Endometrial microvascular endothelial cells (primary cell): ENCODE measurements around the gene OSBPL10. TPM values are rescaled to one million over a fixed set of nuclear protein-coding genes. Genes with fewer than 3 reads are reported as not detected.

Source experiments
- in situ Hi-C: cut with HindIII; loops from 2 replicates; pipeline ENCODE4 v1.10.0; 2017; ENCODE audit warnings: low sequenced_read_pairs, low pct_unique_long_range_greater_than_20kb; ENCODE audit errors: inconsistent ontology term
- total RNA-seq: library from RNA; depleted of rRNA; stranded (reverse); fragments of >200 nt; gene quantifications from one replicate; pipeline ENCODE4 v1.2.3, GENCODE V29; 2015; ENCODE audit errors: inconsistent ontology term

Gene OSBPL10
- total RNA-seq, 1 donor from 2014 or later = 23.3 TPM

DNA sequence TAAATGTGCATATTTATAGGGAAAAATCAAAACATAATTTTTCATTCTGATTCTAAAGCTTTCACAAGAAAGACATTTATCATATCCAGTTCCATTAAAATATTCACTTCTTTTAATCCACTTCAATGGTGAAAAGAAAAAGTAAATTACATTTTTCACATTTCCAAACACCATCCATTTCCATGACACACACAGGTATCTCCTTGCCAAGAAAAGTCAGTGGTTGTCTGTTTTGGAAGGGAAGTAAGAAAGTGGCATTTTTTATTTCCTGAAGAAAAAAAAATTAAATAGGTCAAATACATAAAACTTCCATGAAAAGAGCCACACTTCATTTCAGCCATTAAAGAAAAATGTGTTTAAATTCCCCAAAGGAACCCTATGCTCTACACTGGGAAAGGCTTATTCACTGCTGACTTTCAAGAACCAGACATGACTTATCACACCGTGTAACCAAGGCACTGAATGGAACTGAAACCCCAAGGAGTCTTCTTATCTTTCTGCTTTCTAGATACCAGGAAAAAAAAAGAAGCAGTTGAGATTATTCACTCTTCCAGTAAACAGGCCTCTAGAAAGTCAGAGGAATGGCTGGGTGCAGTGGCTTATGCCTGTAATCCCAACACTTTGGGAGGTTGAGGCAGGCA is 44.5 kb downstream of the OSBPL10 start:
- in situ Hi-C loops = no loop called here

DNA sequence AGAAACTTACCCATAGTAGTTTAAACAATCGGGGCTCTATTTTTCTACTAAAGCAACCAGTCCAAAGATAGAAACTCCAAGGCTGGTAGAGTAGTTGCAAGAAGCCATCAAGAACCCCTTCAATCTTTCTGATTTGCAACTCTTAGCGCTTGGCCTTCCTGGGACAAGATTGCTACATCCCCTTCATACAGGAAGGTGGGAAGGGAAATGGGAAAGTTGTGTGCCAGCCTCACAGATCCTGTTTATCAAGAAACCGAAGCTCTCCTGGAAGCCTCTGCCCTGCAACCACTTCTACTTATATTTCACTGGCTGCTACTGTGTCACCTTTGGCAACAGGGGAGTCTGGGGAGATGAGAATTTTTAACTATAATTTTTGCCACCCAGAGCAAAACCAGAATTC is 46.2 kb downstream of the OSBPL10 start:
- in situ Hi-C loops = no loop called here

DNA sequence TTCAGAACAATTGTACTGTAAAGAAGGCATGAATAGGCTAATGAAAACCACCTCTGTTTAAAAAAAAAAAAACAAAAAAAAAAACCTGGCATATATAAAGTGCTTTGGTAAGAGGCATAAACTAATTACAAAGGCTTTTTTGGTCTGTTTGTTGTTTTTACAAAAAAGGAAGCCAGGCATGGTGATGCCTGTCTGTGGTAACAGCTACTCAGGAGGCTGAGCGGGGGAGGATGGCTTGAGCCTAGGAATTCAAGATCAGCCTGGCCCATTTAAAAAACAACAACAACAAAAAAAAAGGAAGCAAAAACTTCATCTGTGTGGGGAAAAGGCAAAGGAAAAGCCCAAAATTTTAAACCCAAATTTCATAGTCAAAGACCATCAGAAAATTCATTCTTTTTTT is 47.0 kb downstream of the OSBPL10 start:
- in situ Hi-C loops = no loop called here

DNA sequence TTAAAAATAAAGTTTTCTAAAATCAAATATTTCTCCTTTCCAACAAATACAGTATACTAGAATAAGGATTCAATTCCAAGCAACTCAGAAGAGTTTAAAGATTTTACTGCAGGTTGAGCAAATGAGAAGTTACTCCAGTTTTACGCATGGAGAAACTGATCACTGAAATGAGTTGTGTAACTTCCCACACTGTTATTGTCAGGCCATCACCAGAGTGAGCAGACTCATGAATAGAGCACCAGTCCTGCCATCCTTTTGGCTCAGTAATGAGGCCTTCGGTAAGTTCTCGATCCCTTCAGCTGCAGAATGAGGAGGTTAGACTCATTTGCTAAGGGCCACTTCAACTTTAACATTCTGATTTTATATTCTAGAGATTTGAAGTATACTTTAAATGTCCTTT is 48.1 kb downstream of the OSBPL10 start:
- in situ Hi-C loops = no loop called here

- in situ Hi-C loops = no loop called here
These were observed 51.1 kb downstream of the OSBPL10 start for GRCh38 chr3:31929826-31930502.

DNA sequence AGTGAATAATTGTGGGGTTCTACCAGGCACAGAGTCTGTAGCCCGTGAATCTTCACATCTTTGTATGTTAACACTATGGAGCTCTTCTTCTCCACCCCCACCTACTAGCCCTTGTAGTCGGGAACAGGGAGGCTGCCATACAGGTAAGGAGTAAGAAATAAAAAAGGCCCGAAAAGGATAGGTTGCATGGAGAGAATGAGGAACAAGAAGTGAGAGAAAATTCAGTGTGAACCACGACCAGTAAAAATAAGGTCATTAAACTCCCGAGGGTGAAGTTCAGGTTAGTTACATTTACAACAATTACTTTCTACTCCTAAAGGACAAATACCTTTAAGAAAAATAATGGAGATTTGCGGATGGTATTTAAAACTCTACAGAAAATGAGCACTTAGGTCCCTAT is 53.3 kb downstream of the OSBPL10 start:
- in situ Hi-C loops = no loop called here

GRCh38 chr3:31926543-31926942 is 54.5 kb downstream of the OSBPL10 start:
- in situ Hi-C loops = no loop called here

GRCh38 chr3:31925271-31925630 is 55.8 kb downstream of the OSBPL10 start:
- in situ Hi-C loops = no loop called here

GRCh38 chr3:31924610-31925270 is 56.3 kb downstream of the OSBPL10 start:
- in situ Hi-C loops = no loop called here

DNA sequence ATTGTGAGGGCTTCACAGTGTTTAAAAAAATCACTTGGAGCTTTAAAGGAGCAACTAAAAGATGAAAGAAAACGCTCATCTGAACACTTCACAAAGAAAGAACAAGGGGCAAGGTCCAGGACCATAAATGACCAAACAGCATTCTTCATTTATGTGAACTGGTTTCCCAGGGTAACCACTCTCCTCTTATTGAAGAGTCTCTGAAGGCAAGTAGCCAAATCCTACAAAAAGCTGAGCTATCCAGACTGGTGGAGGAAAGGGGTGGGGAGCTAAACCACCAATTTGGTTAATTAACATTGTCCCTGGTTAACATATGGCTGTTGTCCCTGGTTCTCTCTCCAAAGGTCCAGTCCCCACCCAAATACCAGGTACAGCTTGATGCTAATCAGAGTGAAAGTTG is 58.1 kb downstream of the OSBPL10 start:
- in situ Hi-C loops = no loop called here

DNA sequence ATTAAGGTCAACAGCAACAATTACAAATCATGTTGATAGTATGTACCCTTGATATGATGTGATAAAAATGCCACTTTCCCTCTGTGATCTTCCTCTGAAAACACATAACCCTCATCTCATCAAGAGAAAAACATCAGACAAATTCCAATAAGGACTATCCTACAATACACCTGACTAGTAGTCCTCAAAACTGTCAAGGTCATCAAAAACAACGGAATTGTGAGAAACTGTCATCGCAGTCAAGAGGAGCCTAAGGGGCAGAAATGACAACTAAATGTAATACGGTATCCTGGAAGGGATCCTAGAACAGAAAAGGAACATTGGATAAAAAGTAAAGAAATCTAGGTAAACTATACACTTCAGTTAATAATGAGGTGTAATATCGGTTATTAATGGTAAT is 59.2 kb downstream of the OSBPL10 start:
- in situ Hi-C loops = no loop called here

- in situ Hi-C loops = no loop called here
These were observed 60.8 kb downstream of the OSBPL10 start for GRCh38 chr3:31920310-31920709.

DNA sequence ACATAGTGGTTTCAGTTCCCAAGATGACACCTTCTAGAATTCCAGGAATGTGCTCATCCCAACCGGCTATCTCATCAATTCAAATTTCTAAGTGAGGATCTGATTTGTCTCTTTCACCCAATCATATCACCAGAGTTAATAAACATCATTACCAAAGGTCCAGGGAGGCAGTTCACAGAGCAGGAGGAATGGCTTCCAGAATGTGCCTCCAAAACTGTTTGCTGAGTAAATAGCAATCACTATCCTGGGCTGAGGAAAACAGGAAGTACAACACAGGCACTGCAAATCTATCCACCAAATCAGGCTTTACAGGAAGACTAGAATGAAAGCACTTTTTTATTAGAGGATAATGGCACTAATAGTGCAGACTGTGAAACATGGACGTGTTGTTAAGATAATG is 61.5 kb downstream of the OSBPL10 start:
- in situ Hi-C loops = no loop called here

DNA sequence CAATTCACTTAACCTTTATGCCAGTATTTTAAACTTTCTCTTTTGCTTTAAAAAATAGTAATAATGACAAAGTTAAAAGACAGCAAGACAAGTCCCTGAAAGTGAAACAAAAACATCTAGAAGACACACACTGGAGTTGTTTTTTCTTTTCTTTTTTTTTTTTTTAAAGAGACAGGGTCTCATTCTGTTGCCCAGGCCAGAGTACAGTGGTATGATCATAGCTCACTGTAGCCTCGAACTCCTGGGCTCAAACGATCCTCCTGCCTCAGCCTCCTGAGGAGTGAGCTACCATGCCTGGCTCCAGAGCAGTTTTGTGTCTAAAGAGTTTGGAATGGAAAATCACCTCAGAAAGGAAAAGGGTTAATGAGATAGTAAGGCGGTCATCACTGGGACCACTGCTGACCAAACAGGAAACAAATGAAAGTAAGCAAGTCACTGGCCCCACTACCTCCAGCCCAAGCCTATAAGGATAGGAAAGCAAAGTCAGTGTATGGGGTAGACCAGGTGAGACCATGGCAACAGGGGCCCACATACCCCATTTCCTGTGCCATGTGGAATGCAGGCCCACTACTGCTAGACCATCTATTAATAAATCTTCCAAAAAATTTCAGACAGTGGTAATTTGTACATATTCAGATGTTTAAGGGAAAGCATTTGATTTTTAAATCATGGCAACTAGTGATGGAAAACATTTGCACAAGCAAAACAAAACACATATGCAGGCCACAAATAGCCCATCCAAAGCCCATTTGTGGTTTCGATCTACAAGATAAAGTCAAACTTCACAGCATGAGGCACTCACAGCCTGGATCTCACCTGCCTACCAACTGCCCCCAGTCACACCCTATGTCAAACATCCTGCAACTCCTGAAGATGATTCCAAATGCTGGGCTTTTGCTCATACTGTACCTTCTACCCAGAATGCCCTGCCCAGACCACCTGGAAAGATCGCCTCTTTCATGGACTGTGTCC is 62.6 kb downstream of the OSBPL10 start:
- in situ Hi-C loops = no loop called here

DNA sequence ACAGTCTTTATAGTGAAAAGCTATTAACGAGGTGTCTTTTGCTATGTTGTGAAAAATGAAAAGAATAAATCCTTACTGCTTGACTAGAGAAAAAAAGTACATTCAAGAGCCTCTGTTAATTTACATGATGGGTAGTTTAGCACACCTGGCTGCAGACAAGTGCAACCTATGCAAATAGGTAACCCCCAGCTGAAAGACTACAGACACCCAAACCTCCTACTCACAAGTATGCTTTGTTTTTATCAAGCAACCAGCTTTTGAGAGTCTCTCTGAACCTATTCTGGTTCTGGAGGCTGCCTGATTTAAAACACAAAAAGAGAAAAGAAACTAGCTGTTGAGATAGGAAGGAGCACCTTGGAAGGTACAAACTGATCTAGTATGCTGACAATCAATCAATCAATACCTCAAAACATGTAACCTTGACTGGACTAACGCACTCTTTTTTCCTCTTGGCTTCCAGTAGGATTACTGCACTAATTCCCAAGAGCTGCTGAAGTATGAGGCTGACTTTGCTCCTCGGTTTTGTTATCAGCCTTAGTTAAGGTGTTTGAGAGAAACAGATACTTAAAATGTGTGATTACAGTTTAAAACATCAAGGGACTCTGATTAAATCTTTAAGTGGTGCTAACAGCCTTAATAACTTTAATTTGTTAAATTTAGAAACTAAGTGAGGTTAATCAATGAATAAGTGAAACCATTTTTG is 63.6 kb downstream of the OSBPL10 start:
- in situ Hi-C loops = no loop called here

DNA sequence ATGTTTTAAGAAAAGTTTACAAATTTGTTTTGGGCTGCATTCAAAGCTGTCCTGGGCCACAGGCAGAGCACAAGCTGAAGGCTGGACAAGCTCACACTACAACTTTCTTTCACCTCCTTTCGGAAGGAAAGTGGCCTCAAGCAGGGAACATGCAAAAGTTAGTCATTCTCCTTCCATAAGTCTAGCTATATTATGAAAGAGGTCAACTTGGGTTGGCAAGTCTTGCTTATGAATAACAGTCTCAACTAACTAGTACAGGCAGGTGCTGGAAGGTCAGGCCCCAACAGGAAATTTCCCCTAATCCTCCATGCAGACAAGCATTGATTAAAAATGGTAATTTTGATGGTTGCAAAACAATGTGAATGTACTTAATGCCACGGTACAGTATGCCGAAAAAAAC is 69.4 kb downstream of the OSBPL10 start:
- in situ Hi-C loops = no loop called here

DNA sequence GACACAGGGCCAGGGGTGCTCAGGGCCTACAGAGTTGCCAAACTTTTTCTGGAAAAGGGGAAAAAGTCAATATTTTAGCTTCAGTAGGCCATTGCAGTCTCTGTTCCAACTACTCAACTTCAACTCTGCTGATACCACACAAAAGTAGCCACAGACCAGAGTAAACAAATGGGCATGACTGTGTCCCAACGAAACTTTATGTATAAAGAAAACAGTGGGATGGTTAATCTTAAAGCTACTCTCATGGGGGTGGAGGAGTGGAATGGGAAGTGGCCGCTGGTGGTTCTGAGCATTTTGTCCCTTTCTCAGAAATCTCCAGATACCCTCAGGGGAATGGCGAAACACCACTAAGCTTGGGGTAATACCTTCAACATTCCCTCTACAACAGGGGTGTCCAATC is 69.9 kb downstream of the OSBPL10 start:
- in situ Hi-C loops = no loop called here

DNA sequence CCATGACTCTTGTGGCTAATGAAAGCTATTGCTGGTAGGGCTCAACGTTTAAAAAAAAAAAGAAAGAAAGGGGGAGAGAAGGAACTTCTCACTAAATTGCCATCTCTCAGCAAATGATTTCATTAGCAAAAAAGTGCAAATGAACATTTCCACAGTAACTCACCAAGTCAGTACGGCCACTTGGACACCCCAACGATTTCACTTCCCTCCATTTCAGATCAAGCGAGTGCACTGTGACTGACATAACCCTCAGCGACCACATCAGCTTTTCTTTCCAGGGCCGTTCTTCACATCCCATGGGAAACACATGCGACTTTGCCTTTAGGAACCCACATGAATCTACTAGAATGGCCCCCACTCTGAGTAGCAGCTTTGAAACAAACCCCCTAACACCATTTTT is 71.6 kb downstream of the OSBPL10 start:
- in situ Hi-C loops = no loop called here
